H1 (cell line): ENCODE data around the gene XCL1.

Source experiments
- CREB1 ChIP-seq: IDR thresholded peaks from 2 replicates; pipeline ENCODE4 v1.6.1; 2012; ENCODE audit warnings: inconsistent platforms
- CTCF ChIP-seq, 3 experiments: IDR thresholded peaks; 1 replicate in 2 of 3; 2 replicates in 1 of 3; pipeline versions ENCODE4 v1.5.1 to v1.6.1; 2011; ENCODE audit warnings: low read length in 3 of 3, mild to moderate bottlenecking in 3 of 3, inconsistent platforms in 2 of 3, low read depth in 1 of 3, moderate library complexity in 1 of 3; ENCODE audit not compliant: insufficient read depth in 1 of 3; ENCODE audit errors: control extremely low read depth in 1 of 3
- POLR2A ChIP-seq, 2 experiments: IDR thresholded peaks; 1 replicate in 1 of 2; 2 replicates in 1 of 2; pipeline ENCODE4 v1.6.1; 2011; ENCODE audit warnings: low read depth in 2 of 2, low read length in 2 of 2, mild to moderate bottlenecking in 2 of 2; ENCODE audit errors: control extremely low read depth in 1 of 2
- RNF2 ChIP-seq: fragments of 200-900, 300-1000 bp; sonication (generic); IDR thresholded peaks from 2 replicates; pipeline ENCODE4 v1.7.1; 2016; ENCODE audit warnings: borderline replicate concordance, low read depth, mild to moderate bottlenecking, antibody characterized with exemption, low read length; ENCODE audit not compliant: poor library complexity, severe bottlenecking; ENCODE audit errors: missing control alignments
- SIN3A ChIP-seq, 2 experiments: IDR thresholded peaks in 1 of 2; conservative IDR thresholded peaks in 1 of 2; 2 replicates each; pipeline ENCODE4 v1.6.1; 2011 to 2012; ENCODE audit warnings: low read length in 2 of 2, improper control_type of control experiment in 1 of 2, low read depth in 1 of 2, mild to moderate bottlenecking in 1 of 2
- SP1 ChIP-seq: IDR thresholded peaks from 2 replicates; pipeline ENCODE4 v1.6.1; 2011; ENCODE audit warnings: low read depth, low read length
- TCF12 ChIP-seq: IDR thresholded peaks from 2 replicates; pipeline ENCODE4 v1.6.1; 2011; ENCODE audit warnings: low read depth, mild to moderate bottlenecking, low read length

GRCh38 chr1:168627370-168627769 lies 51.0 kb downstream of the XCL1 start:
- TF ChIP-seq CTCF (IDR thresholded peaks at IDR 0.05; ENCODE audit: control extremely low read depth in 1 of 3, insufficient read depth in 1 of 3, low read depth in 1 of 3, low read length in 3 of 3), result no peak
- no peak for TF ChIP-seq CREB1
- TF ChIP-seq TCF12, result no peak
- TF ChIP-seq RNF2, result no peak
- TF ChIP-seq POLR2A (IDR thresholded peaks at IDR 0.05; ENCODE audit: control extremely low read depth in 1 of 2, low read depth in 2 of 2, low read length in 2 of 2), result no peak
- no peak for TF ChIP-seq SIN3A (conservative IDR thresholded peaks at IDR 0.05 in 1 of 2, IDR thresholded peaks at IDR 0.05 in 1 of 2; ENCODE audit: low read depth in 1 of 2, low read length in 2 of 2)
- no peak for TF ChIP-seq SP1
